T1000 (cell line): Measurements from ENCODE around the gene CCDC138.

Experiments
- DNase-seq: peaks from one replicate; lab custom pipeline; 2025; ENCODE audit warnings: mixed read lengths; lab: John Stamatoyannopoulos, UW

The CCDC138 gene

DNA sequence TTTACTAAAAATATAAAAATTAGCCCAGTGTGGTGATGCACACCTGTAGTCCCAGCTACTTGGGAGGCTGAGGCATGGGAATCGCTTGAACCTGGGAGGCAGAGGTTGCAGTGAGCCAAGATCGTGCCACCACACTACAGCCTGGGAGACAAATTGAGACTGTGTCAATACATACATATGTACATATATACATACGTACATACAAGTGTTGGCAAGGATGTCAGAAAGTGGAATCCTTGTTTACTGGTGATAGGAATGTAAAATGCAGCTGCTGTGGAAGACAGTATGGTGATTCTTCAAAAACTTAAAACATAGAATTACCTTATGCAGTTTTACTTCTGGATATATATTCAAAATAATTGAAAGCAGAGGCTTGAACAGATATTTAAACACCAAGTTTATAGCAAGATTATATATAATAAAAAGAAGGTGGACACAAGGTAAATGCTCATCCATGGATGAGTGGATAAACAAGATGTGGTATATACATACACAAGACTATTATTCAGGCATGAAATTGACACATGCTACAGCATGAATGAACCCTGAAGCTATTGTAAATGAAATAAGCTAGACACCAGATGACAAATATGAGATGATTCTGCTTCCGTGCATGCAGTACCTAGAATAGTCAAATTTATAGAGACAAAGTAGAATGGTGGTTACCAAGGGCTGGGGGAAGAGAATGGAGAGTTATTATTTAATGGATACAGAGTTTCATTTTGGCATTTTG, 43.2 kb downstream of the CCDC138 start:
- DNase-seq = no peak

DNA sequence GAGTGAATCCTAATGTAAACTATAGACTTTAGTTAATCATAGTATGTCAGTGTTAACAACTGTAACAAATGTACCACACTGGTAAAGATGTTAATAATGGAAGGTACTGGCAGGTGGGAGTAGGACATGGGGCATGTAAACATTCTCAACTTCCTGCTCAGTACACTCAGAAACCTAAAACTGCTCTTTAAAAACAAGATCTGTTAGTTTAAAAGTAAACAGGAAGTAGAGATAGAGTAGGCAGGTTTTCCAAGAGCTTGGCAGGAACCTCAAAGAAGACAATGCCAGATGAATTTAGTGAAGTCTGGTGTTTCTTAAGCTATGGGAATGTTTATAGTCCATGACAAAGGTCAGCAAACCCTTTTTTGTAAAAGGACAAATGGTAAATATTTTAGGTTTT, 46.6 kb downstream of the CCDC138 start:
- no peak for DNase-seq

DNA sequence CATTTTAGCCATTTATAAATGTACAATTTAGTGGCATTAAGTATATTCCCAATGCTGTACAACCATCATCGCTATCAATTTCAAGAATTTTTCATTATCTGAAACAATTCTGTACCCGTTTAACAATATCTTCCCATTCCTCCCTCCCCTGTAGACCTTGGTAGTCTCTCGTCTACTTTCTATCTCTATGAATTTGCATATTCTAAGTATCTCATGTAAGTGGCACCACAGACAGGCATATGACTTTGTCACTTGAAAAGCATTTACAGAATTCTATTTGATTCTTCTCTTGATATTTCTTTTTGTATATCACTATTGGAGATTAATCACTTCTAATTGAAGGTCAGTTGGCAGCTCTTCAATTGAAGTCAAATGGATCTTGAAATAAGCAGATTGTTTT, 48.0 kb downstream of the CCDC138 start:
- no peak for DNase-seq

DNA sequence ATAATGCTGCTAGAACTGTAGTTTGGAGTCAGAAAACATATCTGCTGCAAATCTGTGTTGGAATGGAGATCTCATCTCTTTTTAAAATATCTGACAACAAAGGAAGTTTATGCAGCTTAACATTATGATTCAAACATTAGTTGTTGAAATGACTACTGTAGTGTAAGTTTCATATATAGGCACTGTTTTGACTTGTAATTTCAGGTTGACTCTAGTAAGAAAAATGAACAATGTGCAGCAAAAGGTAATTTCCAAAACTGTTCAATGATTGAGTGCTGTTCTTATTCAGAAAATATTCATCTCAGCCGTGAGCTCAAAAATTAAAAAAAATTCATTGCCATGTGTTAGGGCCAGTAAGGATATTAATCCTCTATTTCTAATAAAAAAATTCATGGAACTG, 48.5 kb downstream of the CCDC138 start:
- DNase-seq = no peak

DNA sequence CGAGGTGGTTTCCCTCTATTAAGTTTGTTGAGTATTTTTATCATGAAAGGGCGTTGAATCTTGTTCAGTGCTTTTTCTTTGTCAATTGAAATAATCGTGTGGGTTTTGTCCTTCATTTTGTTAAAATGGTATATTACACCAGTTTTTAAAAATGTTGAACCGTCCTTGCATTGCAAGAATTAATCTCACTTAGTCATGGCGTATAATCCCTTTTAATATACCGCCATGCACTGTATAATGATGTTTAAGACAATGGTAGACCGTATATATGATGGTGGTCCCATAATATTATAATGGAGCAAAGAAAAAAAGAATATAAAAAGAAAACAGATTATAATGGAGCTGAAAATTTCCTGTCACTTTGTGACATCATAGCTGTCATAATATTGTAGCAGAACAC, 50.6 kb downstream of the CCDC138 start:
- DNase-seq = no peak

DNA sequence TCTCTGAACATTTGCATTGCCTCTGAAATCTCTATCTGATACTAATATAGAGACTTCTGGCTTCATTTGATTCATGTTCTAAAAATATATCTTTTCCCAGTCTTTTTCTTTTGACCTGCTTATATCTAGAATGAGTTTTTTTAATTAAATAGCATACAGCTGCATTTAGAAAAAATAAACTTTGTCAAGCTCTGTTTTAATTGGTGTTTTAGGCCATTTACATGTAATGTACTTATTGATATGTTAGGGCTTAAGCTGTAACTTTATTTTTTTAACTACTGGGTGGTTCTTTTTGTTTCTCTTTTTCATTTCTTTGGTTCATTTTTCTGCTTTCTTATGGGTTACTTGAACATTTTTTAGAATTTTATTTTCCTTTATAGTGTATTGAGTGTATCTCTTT, 54.9 kb downstream of the CCDC138 start:
- no peak for DNase-seq

DNA sequence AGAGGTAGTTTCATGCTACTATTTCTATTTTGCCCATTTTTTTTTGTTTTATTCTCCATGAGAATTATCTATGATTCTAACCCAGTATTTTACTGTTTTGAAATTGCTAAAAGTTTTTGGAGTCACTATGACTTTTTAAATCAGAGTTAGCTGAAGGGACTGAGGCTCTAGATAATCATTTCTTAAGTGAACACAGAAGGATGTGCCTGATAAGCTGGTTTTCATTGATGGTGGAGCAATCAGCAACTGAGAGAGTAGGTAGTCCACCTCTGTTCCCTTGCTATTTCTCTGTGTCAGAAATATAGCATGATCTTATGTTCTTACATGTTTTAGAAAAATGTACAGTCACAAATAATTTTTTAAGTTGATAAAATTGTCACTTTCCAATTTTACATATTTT, 59.4 kb downstream of the CCDC138 start:
- DNase-seq = no peak

DNA sequence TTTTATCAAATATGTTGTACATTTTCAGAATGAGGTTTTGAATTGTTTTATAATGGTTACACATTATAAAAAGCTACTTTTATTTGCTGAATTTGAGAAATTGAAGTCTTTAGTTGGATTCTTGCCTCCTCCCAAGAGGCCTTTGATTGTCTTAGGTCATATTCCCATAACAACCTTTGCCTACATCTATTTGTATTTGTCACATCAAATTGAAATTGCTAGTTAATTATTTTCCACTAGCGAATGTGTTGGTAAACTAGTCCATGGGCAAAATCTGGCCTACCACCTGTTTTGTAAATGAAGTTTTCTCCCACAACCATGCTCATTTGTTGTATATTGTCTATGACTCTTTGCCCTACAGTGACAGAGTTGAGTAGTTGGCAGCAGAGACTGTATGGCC, 60.4 kb downstream of the CCDC138 start:
- no peak for DNase-seq

DNA sequence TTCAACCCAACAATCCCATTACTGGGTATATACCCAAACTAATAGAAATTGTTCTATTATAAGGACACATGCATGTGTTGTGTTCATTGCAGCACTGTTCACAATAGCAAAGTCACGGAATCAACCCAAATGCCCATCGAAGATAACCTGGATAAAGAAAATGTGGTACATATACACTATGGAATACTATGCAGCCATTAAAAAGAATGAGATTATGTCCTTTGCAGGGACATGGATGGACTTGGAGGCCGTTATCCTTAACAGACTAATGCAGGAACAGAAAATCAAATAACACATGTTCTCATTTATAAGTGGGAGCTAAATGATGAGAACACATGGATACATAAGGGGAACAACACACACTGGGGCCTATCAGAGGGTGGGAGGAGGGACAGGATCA, 65.8 kb downstream of the CCDC138 start:
- no peak for DNase-seq

DNA sequence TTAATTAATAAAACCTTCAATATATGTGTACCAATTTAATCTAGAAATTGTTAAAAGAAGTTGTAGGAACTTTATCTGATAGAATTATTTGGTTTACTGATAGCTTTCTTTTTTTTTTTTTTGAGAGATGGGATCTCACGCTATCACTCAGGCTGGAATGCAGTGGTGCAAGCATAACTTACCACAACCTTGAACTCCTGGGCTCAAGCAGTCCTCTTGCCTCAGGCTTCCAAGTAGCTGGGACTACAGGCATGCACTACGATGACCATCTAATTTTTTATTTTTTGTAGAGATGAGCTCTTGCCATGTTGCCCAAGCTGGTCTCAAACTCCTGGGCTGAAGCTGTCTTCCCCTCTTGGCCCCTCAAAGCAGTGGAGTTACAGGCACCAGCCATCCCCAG, 66.8 kb downstream of the CCDC138 start:
- no peak for DNase-seq

DNA sequence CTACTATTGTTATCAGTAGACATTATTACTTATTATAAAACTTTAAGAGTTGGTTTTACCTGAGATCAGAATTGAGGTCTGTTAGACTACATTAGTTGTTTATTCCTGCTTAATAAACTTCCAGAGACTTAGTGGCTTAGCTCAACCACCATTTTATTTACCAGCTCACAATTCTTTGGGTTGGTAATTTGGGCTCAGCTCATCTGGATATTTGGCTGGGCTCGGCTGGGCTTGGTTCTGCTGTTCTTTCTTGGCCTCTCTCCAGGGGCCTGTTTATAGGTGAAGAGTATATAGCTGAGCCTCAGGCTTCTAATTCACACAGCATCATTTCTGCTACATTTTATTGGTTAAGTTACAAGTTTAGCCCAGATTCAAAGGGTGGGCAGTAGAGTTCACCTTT, 67.9 kb downstream of the CCDC138 start:
- no peak for DNase-seq

DNA sequence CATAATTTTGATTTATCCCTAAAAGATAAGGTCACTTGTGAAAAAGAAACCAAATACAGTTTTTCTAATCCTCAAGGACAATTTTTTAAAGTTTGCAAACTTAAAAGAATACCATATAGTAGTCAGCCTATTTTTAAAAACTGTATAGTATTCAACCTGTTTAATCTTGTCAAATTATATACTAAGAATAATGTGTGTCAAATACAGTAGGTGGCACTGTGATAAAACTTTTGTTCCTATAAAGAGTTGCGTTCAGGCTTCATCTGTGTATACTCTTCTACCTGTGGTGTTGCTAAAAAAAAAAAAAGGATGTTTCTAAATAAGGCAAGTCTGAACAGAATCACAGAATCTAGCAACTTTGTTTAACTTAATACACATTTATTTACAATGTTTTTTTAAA, 68.6 kb downstream of the CCDC138 start:
- DNase-seq = no peak

DNA sequence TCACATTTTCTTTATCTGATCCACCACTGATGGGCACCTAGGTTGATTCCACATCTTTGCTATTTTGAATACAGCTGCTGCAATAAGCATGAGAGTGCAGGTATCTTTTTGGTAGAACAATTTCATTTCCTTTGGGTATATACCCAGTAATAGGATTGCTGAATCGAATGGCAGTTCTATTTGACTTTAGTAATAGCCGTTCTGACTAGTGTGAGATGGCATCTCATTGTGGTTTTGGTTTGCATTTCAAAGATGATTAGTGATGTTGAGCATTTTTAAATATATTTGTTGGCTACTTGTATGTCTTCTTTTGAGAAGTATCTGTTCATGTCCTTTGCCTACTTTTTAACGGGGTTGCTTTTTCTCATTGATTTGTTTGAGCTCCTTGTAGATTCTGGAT, 72.3 kb downstream of the CCDC138 start:
- no peak for DNase-seq

DNA sequence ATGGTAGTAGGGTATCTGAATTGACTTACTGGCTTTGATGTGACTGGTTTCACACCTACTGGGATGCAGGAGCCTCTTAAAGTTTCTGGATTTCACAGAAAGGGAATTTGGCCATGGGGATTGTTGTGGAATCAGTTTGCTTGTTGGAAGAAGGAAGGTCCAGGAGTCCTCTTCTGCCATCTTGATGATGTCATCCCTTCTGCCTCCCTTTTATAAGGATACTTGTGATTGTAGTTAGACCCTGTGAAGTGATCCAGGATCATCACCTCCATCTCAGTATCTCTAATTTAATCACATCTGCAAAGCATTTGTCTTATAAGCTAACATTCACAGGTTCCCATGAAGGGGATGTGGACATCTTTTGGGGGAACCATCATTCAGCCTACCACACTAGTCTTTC, 79.5 kb downstream of the CCDC138 start:
- no peak for DNase-seq

DNA sequence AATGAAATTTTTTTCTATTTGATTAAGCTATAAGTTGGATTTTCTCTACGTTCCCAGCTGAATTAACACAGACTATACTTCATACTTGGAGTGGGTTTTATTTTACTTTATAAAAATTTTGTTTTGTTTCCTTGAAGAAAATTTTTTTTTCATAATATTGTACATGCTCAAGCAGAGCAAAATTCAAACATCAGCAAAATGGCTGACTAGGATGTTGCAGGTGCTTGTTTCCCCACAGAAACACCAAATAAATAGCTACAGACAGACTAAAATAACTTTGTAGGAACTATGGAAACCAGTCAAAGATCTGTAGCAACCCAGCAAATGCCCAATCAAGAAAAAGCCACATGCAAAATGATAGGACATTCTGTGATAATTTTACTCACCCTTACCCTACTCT, 82.3 kb downstream of the CCDC138 start:
- DNase-seq = no peak

DNA sequence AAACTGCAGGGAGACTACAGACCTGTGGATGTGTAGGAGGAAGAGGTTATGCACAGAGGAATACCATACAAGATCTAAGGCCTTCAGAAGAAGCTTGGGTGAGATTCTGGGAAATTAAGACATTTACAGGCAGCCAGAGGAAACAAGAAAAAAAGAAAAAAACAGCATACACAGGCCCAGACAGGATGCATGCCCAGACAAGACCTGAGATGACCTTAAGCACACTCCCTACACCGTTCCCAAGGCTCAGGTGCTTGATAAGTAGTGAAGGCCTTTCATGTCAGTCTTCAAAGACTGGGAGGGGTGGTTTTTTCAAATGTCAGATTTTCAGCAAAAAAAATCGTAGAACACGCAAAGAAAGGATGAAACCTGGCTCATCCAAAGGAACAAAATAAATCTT, 83.0 kb downstream of the CCDC138 start:
- DNase-seq = no peak

DNA sequence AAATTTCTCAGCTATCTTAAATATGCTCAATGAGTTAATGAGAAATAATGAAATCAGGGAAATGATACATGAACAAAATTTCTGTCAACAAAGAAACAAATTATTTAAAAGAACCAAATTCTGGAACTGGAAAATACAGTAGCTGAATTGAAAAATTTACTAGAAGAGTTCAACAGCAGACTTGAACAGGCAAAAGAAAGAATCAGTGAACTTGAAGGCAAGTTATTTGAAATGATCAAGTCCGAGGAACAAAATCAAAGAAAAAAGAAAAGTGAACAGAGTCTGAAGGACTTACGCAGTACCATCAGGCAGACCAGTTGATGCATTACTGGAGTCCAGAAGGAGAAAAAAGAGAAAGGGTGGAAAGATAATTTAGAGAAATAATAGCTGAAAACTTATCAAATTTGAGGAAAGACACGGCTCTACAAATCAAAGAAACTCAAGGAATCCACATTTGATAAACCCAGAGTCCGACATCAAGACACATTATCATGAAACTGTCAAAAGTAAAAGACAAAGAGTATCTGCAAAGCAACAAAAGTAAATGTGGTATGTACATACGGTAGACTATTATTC, 83.6 kb downstream of the CCDC138 start:
- no peak for DNase-seq

DNA sequence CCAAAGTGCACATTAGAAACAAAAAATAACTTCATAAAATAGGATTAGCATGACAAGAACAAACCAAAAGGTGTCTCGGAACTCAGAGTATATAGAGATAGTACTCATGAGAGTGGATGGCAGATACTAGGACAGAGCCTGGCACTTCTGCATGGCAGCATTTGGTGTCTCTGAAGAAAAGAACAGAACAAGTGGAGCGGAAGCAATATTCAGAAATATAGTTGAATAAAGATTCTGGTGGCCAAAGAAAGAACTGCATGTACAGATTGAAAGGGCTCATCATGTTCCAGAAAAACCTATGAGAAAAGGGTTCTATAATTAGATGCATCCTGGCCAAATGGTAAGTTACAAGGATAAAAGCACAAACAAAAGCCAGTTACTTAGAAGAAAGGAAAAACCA, 90.9 kb downstream of the CCDC138 start:
- no peak for DNase-seq

DNA sequence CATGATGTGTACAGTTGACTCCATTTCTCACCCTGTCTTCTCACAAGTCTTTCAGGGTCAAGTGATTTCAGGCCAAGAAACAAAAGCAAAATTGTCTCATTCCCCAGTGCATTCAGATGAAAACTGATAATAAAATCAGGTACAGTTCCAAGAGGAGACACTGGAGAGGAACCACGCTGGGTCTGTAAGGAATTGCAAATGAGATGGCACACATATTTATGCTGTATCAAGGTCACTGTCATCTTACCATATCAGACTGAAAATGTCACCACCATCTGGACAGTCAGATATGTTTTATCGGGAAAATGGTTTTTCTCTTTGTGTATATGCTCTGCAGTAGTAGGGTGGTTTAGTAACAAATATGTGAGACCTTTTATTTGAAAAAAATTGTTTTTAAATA, 91.7 kb downstream of the CCDC138 start:
- DNase-seq = no peak

DNA sequence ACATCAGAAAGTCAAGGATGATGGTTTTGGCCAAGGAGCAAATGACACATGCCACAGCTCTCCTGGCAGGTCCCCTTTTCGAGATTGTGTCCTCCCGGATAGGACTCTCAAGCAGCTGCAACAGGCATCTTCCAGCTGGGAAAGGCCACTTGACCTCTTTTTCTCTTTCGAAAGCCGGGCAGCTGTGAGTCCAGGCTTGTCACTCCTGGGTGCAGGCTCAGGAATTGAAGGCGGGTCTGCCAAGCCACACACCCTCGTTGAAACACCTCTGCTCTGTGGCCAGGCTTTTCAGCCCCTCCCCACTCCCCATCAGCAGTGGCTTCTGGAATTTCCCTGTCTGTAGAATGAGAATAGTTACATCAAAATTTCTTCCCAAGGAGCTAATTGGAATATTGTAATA, 98.0 kb downstream of the CCDC138 start:
- no peak for DNase-seq

DNA sequence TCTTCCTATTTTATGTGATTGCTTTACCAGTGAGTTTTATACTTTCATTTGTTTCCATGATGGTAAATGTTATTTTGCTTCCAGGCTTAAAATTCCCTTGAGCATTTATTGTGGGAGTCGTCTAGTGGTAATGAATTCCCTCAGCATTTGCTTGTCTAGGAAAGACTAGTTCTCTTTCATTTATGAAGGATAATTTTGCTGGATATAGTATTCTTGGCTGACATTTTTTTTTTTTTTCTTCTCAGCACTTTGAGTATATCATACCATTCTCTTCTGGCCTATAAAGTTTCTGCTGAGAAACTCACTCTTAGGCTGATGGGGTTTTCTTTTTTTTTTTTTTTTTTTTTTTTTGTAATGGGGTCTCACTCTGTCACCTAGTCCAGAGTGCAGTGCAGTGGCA, 103.3 kb downstream of the CCDC138 start:
- DNase-seq = no peak

DNA sequence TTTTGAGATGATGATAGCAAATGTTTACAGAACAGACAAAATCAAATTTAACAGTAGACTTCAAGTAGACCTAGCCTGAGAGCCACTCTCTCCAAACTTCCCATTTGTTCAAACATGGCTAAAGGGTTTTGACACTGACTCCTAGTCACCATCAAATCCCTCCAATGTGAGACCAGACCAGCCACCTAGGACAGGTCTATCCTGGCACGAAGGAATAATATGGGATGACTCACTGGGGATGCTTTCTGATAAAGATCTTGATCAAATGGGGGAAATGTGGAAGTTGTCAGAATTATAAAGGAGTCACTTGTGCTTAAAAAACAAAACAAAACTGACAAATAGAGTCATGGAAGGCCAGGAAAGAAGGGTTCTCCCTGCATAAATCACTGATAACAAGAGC, 106.7 kb downstream of the CCDC138 start:
- no peak for DNase-seq

DNA sequence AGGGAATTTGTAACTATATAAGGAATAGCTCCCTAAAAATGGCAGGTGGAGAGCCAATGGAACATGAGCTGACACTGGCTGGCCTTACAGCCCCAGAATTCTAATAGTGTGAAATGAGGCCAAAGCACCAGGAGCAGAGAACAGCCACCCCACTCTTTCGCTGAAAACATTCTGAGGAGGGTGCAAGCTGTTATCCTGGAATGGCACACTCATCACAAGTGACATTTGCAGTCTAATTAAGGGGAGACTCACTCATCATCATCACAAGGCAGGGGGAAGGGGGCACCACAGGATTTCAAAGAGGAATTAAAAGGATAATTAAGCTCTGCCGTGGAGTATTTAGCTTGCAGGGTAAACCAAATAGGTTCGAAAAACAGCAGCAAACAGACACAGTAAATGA, 108.2 kb downstream of the CCDC138 start:
- DNase-seq = no peak

DNA sequence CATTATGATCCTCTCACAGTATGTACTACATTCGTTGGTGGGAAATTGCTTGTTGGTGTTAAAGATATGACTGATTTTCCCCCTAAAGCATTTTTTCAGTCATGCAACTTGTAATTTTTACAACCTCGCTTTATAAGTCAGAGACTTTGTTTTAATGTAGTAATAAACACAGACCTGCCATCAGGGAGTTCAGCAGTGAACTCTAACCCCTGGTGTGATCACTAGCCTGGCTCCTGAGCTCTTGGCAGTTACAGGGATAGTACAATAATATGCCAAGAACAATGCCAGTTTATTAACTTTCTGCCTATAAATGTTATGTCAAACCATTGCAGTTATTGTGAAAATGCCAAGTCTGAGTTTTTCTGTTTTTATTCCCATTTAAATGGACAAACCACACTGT, 108.6 kb downstream of the CCDC138 start:
- DNase-seq = no peak
